ENCODE measurements around the gene LCAT.

DNA sequence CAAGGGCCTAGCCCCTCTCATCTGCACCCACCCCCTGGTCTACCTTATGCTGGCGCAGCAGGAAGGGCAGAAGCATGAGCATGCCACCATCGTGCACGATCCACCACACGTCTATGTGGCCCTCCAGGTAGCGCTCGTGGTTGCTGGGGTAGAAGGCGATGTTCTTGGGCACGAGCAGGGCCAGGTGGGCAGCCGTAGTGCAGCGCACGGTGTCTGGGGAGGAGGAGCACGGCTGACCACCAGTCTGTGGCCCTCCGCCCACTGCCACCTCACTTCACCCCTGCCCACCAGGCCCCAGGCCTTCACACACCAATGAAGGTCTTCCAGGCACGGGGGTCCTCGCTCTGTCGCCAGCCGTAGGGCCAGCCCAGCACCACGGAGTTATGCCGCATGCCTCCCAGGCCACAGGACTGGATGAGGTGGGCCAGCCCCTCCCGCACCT lies 2.2 kb upstream of the LCAT start:
- TF ChIP-seq, protein P1, sequence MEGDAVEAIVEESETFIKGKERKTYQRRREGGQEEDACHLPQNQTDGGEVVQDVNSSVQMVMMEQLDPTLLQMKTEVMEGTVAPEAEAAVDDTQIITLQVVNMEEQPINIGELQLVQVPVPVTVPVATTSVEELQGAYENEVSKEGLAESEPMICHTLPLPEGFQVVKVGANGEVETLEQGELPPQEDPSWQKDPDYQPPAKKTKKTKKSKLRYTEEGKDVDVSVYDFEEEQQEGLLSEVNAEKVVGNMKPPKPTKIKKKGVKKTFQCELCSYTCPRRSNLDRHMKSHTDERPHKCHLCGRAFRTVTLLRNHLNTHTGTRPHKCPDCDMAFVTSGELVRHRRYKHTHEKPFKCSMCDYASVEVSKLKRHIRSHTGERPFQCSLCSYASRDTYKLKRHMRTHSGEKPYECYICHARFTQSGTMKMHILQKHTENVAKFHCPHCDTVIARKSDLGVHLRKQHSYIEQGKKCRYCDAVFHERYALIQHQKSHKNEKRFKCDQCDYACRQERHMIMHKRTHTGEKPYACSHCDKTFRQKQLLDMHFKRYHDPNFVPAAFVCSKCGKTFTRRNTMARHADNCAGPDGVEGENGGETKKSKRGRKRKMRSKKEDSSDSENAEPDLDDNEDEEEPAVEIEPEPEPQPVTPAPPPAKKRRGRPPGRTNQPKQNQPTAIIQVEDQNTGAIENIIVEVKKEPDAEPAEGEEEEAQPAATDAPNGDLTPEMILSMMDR (IDR thresholded peaks at IDR 0.05): no peak
- TF ChIP-seq EP300 (IDR thresholded peaks at IDR 0.05): no peak
- no peak for TF ChIP-seq POLR2A (IDR thresholded peaks at IDR 0.05)

Measured in tibial nerve (tissue), 4 donors.